Umbilical cord (tissue), 1 donor: Measurements from ENCODE around the gene TMEM41A. TPM values are rescaled to one million over a fixed set of nuclear protein-coding genes. Genes with fewer than 3 reads are reported as not detected.

ENCODE experiments used
- total RNA-seq: library from RNA; depleted of rRNA; stranded (reverse); fragments of >200 nt; gene quantifications from one replicate; pipeline ENCODE4 v1.2.3, GENCODE V29; 2014; ENCODE audit warnings: low replicate concordance; ENCODE audit not compliant: insufficient read depth

Gene TMEM41A
- total RNA-seq, 1 donor from 2014 or later = 14.2 TPM

Other genes starting within 250 kb of the TMEM41A start
- gene EHHADH, start 245.0 kb downstream of the TMEM41A start, total RNA-seq = 7.7 TPM
- 28.4 TPM for gene MAP3K13, start 135.9 kb downstream of the TMEM41A start, total RNA-seq
- 2.2 TPM for gene LIPH, start 53.6 kb upstream of the TMEM41A start, total RNA-seq
- 33.0 TPM for gene SENP2, start 87.3 kb upstream of the TMEM41A start, total RNA-seq